Measurements from ENCODE around the gene LCN12. TPM values are rescaled to one million over a fixed set of nuclear protein-coding genes. Genes with fewer than 3 reads are reported as not detected.

Gene LCN12
- total RNA-seq, 6 experiments from 2014 or later = 0.14 to 0.31 TPM; not detected in 4

GRCh38 chr9:136996361-136997292, 44.6 kb downstream of the LCN12 start, which contains the start of gene CLIC3:
Gene CLIC3, minus strand, starts transcription at chr9:136996568. Its CDS starts 25 bp downstream, at chr9:136996543.
- peak within 1 kb of the TSS; percentile 46 for H3K4me3 Mint-ChIP-seq
- DNase-seq = no peak
- H3K27ac Mint-ChIP-seq = peak within 1 kb of the TSS; percentile 36
- no peaks in the 10 kb centered on the region; the same call in 1 of the 2 replicates for H3K27me3 Mint-ChIP-seq (ENCODE audit: insufficient read depth)
- peaks cover 32% of the 10 kb centered on the region for H3K4me1 Mint-ChIP-seq (ENCODE audit: low read depth)
- H3K9me3 Mint-ChIP-seq = no peaks in the 10 kb centered on the region; the same call in 1 of the 2 replicates
- no peak for TF ChIP-seq CTCF (IDR thresholded peaks at IDR 0.05)
- no peaks in the 10 kb centered on the region for H3K36me3 Mint-ChIP-seq (ENCODE audit: low read depth)

- TF ChIP-seq CTCF (IDR thresholded peaks at IDR 0.05) = no peak
- DNase-seq = no peak
- no peak overlapping the region for H3K27ac Mint-ChIP-seq
- H3K4me1 Mint-ChIP-seq (ENCODE audit: low read depth) = peaks cover 32% of the 10 kb centered on the region
- H3K36me3 Mint-ChIP-seq (ENCODE audit: low read depth) = no peaks in the 10 kb centered on the region
- H3K27me3 Mint-ChIP-seq (ENCODE audit: insufficient read depth) = no peaks in the 10 kb centered on the region; the same call in 1 of the 2 replicates
- H3K4me3 Mint-ChIP-seq = no peak overlapping the region
- H3K9me3 Mint-ChIP-seq = no peaks in the 10 kb centered on the region
These were observed 45.3 kb downstream of the LCN12 start for GRCh38 chr9:136997371-136997770.

DNA sequence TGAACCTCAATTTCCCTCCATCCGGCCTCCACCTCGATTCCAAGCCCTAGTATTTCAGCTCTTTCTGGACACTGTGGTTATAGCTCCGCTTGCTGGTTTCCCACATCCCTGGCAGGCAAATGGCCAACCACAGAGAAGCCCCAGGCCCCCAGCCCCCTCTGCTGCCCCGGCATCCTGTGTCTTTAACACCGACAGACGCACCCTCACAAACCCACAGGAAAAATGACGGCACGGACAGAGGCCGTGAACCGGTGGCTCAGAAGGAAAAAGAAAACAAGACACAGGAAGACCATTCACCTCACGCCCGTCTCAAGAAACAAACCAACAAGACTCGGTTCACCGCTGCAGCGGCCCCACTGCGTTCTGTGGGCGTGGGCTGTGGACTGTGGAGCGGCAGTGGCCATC, 45.8 kb downstream of the LCN12 start:
- no peak for TF ChIP-seq CTCF (IDR thresholded peaks at IDR 0.05)
- H3K27ac Mint-ChIP-seq = no peak overlapping the region; the same call in 1 of the 2 replicates
- H3K27me3 Mint-ChIP-seq (ENCODE audit: insufficient read depth) = no peaks in the 10 kb centered on the region; the same call in 1 of the 2 replicates
- H3K4me3 Mint-ChIP-seq = no peak overlapping the region
- peaks cover 32% of the 10 kb centered on the region for H3K4me1 Mint-ChIP-seq (ENCODE audit: low read depth)
- DNase-seq = no peak
- no peaks in the 10 kb centered on the region for H3K9me3 Mint-ChIP-seq
- H3K36me3 Mint-ChIP-seq (ENCODE audit: low read depth) = no peaks in the 10 kb centered on the region

GRCh38 chr9:137000177-137000930, 48.3 kb downstream of the LCN12 start:
- Mint-ChIP-seq H3K27me3 (ENCODE audit: insufficient read depth) (no peaks in the 10 kb centered on the region; the same call in 1 of the 2 replicates), H3K4me1 (ENCODE audit: low read depth) (peaks cover 32% of the 10 kb centered on the region), H3K36me3 (ENCODE audit: low read depth) (no peaks in the 10 kb centered on the region), H3K9me3 (no peaks in the 10 kb centered on the region; the same call in 1 of the 2 replicates), H3K27ac (peak overlapping the region; percentile 75), H3K4me3 (peak overlapping the region; percentile 42; the same call in 1 of the 2 replicates)
- no peak for TF ChIP-seq CTCF (IDR thresholded peaks at IDR 0.05)
- peak; percentile 63 for DNase-seq

DNA sequence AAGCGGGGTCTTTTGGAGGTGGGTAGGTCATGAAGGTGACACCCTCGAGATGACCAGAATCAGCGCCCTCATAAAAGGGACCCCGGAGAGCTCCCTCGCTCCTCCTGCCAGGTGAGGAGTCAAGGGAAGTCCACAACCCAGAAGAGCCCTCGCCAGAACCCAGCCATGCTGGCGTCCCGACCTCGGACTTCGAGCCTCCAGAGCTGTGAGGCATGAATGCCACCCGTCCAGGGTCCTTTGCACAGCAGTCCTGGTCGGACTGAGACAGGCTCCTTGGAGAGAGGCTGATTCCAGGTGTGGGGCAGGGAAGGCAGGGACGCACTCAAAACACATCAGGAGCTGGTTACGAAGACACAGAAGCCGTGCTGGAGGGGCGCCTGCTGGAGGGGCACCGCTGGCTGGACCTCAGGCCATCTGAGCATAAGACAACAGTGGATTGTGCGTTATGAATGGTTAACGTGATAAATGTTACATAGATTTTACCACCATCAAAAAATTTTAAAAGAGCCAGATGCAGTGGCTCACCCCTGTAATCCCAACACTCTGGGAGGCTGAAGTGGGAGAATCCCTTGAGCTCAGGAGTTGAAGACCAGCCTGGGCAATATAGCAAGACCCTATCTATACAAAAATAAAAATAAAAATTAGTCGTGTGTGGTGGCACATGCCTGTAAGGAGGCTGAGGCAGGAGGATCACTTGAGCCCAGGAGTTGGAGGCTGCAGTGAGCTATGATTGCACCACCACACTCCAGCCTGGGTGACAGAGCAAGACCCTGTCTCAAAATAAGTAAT, 50.0 kb downstream of the LCN12 start:
- no peak for TF ChIP-seq CTCF (IDR thresholded peaks at IDR 0.05)
- Mint-ChIP-seq H3K4me3 (no peak overlapping the region), H3K4me1 (ENCODE audit: low read depth) (peaks cover 23% of the 10 kb centered on the region), H3K9me3 (no peaks in the 10 kb centered on the region; the same call in 1 of the 2 replicates), H3K27me3 (ENCODE audit: insufficient read depth) (no peaks in the 10 kb centered on the region), H3K27ac (no peak overlapping the region), H3K36me3 (ENCODE audit: low read depth) (no peaks in the 10 kb centered on the region)
- DNase-seq = no peak
